A673 (cell line): ENCODE results near the gene CIZ1. TPM values are rescaled to one million over a fixed set of nuclear protein-coding genes. Genes with fewer than 3 reads are reported as not detected.

Experiments
- BruUV-seq: library from RNA; stranded (reverse); fragments of 400-500 nt; replicated peaks from 2 replicates; lab custom pipeline; 2021; lab: Mats Ljungman, UMichigan
- CTCF ChIA-PET: fragments of 300-600 bp; sonication (Branson Sonifier 250); formaldehyde crosslinking; loops from one replicate; lab custom pipeline; 2022; ENCODE audit warnings: antibody characterized with exemption; lab: Charles Lee
- POLR2A ChIA-PET: fragments of 300-600 bp; sonication (Branson Sonifier 250); formaldehyde crosslinking; loops from one replicate; lab custom pipeline; 2022; ENCODE audit warnings: antibody characterized with exemption; ENCODE audit not compliant: low non-redundant PET; lab: Charles Lee
- DNase-seq: peaks from one replicate; pipeline ENCODE4 v3.0.0-alpha.2; 2015; ENCODE audit warnings: low spot score
- H3K27ac ChIP-seq: fragments of 200-600 bp; sonication (generic); 2 replicates; pipeline ENCODE4 v1.5.1; 2016; ENCODE audit warnings: mixed run types, low read depth, mild to moderate bottlenecking, mixed read lengths, antibody characterized with exemption, low read length; ENCODE audit not compliant: poor library complexity, severe bottlenecking
- H3K27me3 ChIP-seq: fragments of 200-600 bp; sonication (generic); replicated peaks from 2 replicates; pipeline ENCODE4 v1.6.1; 2017; ENCODE audit warnings: mixed run types, low read depth, mild to moderate bottlenecking, mixed read lengths, antibody characterized with exemption, low read length; ENCODE audit not compliant: insufficient read depth, poor library complexity
- H3K36me3 ChIP-seq: fragments of 200-600 bp; sonication (generic); 2 replicates; pipeline ENCODE4 v1.6.1; 2016; ENCODE audit warnings: mixed run types, mild to moderate bottlenecking, mixed read lengths, antibody characterized with exemption, low read length; ENCODE audit not compliant: insufficient read depth, poor library complexity, severe bottlenecking
- H3K4me1 ChIP-seq: fragments of 200-600 bp; sonication (generic); 2 replicates; pipeline ENCODE4 v1.6.1; 2017; ENCODE audit warnings: mixed run types, mild to moderate bottlenecking, mixed read lengths, antibody characterized with exemption, low read length; ENCODE audit not compliant: insufficient read depth, poor library complexity, severe bottlenecking
- H3K4me3 ChIP-seq: fragments of 200-600 bp; sonication (generic); 2 replicates; pipeline ENCODE4 v1.5.1; 2016; ENCODE audit warnings: low read depth, mixed run types, mild to moderate bottlenecking, mixed read lengths, low read length; ENCODE audit not compliant: poor library complexity, severe bottlenecking
- H3K9me3 ChIP-seq: fragments of 200-600 bp; sonication (generic); 2 replicates; pipeline ENCODE4 v1.6.1; 2016; ENCODE audit warnings: mixed run types, low read depth, mild to moderate bottlenecking, mixed read lengths, antibody characterized with exemption, low read length; ENCODE audit not compliant: poor library complexity, severe bottlenecking
- CTCF ChIP-seq: fragments of 300-800, 200-600 bp; sonication (generic); conservative IDR thresholded peaks from 2 replicates; pipeline ENCODE4 v1.5.1; 2017; ENCODE audit warnings: low read depth, mild to moderate bottlenecking, antibody characterized with exemption, low read length, moderate library complexity, mixed read lengths
- EZH2 ChIP-seq: fragments of 200-600 bp; sonication (generic); IDR thresholded peaks from 2 replicates; pipeline ENCODE4 v1.6.1; 2017; ENCODE audit warnings: borderline replicate concordance, low read depth, mild to moderate bottlenecking, mixed read lengths, antibody characterized with exemption, low read length; ENCODE audit not compliant: poor library complexity, severe bottlenecking
- intact Hi-C: fragments of 100-400 bp; cut with micrococcal nuclease; formaldehyde crosslinking; loops from one replicate; pipeline ENCODE4 v1.10.0; 2022; ENCODE audit not compliant: unreplicated experiment
- total RNA-seq: library from RNA; stranded (reverse); gene quantifications from 2 replicates; pipeline ENCODE4 v1.2.3, GENCODE V29; 2021

Gene CIZ1
- total RNA-seq, 1 experiment from 2014 or later, result 158 TPM

- peak; percentile 93 for DNase-seq
- intact Hi-C loops, result no loop called here
- H3K4me1 ChIP-seq, result peaks cover 20% of the 10 kb centered on the region
- POLR2A ChIA-PET, result no interaction called here
- peak within 1 kb of the TSS; percentile 96 for H3K27ac ChIP-seq
- peak within 1 kb of the TSS; percentile 95 for H3K4me3 ChIP-seq
- BruUV-seq, result no TSS peak
- CTCF ChIA-PET, result no interaction called here
- TF ChIP-seq CTCF (no peak), EZH2 (no peak)
- peaks cover 13% of the 10 kb centered on the region for H3K36me3 ChIP-seq
- H3K27me3 ChIP-seq, result no peaks in the 10 kb centered on the region
- no peaks in the 10 kb centered on the region for H3K9me3 ChIP-seq
Observed at GRCh38 chr9:128127568-128127989, 63.8 kb downstream of the CIZ1 start, which contains the start of gene PTGES2. TSS of gene PTGES2 (minus strand) at chr9:128127729. CDS start at chr9:128127717, 12 bp downstream.

- H3K4me3 ChIP-seq, result peak overlapping the region; percentile 95
- CTCF ChIA-PET, result interaction anchor here (0.6 to 1.3 kb wide), 3 partner anchors 8 to 76 kb away, joined by 3 to 4 read pairs (median 3); no protein-coding TSS in a partner anchor
- intact Hi-C loops, result no loop called here
Observed at GRCh38 chr9:128125580-128126354, 65.6 kb downstream of the CIZ1 start.

More at GRCh38 chr9:128125580-128126354, 65.6 kb downstream of the CIZ1 start:
- peaks cover 20% of the 10 kb centered on the region for H3K36me3 ChIP-seq
- H3K4me1 ChIP-seq, result peaks cover 13% of the 10 kb centered on the region
- no TSS peak for BruUV-seq
- H3K27ac ChIP-seq, result peak overlapping the region; percentile 29
- H3K27me3 ChIP-seq, result no peaks in the 10 kb centered on the region
- no peak for DNase-seq
- TF ChIP-seq CTCF (no peak), EZH2 (no peak)
- POLR2A ChIA-PET, result no interaction called here
- no peaks in the 10 kb centered on the region for H3K9me3 ChIP-seq
